Common myeloid progenitor, CD34-positive (primary cell): Measurements from ENCODE around the gene IL20.

Source experiments
- CTCF ChIA-PET: fragments of 350-600 bp; sonication (Branson Sonifier 250); formaldehyde crosslinking; loops from one replicate; lab custom pipeline; 2021; ENCODE audit warnings: antibody characterized with exemption; lab: Charles Lee
- POLR2A ChIA-PET: fragments of 350-600 bp; sonication (Branson Sonifier 250); formaldehyde crosslinking; loops from one replicate; lab custom pipeline; 2021; ENCODE audit warnings: antibody characterized with exemption; lab: Charles Lee
- DNase-seq, 3 donors: peaks; one replicate each; pipeline versions ENCODE4 v3.0.0 to v3.0.0-alpha.2; 2013
- H3K27ac ChIP-seq, 2 experiments: 1 replicate in 1 of 2; 2 replicates in 1 of 2; pipeline ENCODE4 v1.7.0; 2013; ENCODE audit warnings: inconsistent platforms in 2 of 2, low read length in 2 of 2, mild to moderate bottlenecking in 2 of 2, low read depth in 1 of 2, moderate library complexity in 1 of 2; ENCODE audit not compliant: severe bottlenecking in 2 of 2, insufficient read depth in 1 of 2, poor library complexity in 1 of 2
- H3K27me3 ChIP-seq, 5 experiments: replicated peaks in 2 of 5; 1 replicate in 3 of 5; 2 replicates in 2 of 5; pipeline versions ENCODE4 v1.6.1 to v1.7.0; 2013; ENCODE audit warnings: low read length in 4 of 5, mild to moderate bottlenecking in 2 of 5, moderate library complexity in 2 of 5, inconsistent platforms in 1 of 5; ENCODE audit not compliant: insufficient read depth in 5 of 5, control insufficient read depth in 4 of 5
- H3K36me3 ChIP-seq, 4 experiments: 1 replicate in 2 of 4; 2 replicates in 2 of 4; pipeline versions ENCODE4 v1.6.1 to v1.7.0; 2013; ENCODE audit warnings: low read length in 3 of 4, control low read depth in 1 of 4, mild to moderate bottlenecking in 1 of 4; ENCODE audit not compliant: control insufficient read depth in 4 of 4, insufficient read depth in 4 of 4
- H3K4me1 ChIP-seq, 4 experiments: 1 replicate in 3 of 4; 2 replicates in 1 of 4; pipeline versions ENCODE4 v1.6.1 to v1.7.1; 2013; ENCODE audit warnings: low read length in 3 of 4, mild to moderate bottlenecking in 3 of 4, control low read depth in 1 of 4, inconsistent platforms in 1 of 4, moderate library complexity in 1 of 4; ENCODE audit not compliant: control insufficient read depth in 4 of 4, insufficient read depth in 4 of 4; ENCODE audit errors: control extremely low read depth in 1 of 4
- H3K4me3 ChIP-seq, 7 experiments: 1 replicate in 4 of 7; 2 replicates in 3 of 7; pipeline versions ENCODE4 v1.5.1 to v1.7.0; 2013; ENCODE audit warnings: mild to moderate bottlenecking in 7 of 7, low read length in 6 of 7, moderate library complexity in 6 of 7, inconsistent platforms in 2 of 7, low read depth in 2 of 7, control low read depth in 1 of 7; ENCODE audit not compliant: insufficient read depth in 4 of 7, control insufficient read depth in 1 of 7; ENCODE audit errors: extremely low read depth in 1 of 7
- H3K9me3 ChIP-seq, 5 experiments: 1 replicate in 4 of 5; 2 replicates in 1 of 5; pipeline versions ENCODE4 v1.6.1 to v1.7.1; 2013; ENCODE audit warnings: low read length in 4 of 5, mild to moderate bottlenecking in 2 of 5, inconsistent platforms in 1 of 5, low read depth in 1 of 5, moderate library complexity in 1 of 5; ENCODE audit not compliant: control insufficient read depth in 4 of 5, insufficient read depth in 2 of 5; ENCODE audit errors: control extremely low read depth in 1 of 5
- WGBS: methylation state at CpG from one replicate; pipeline ENCODE4 v1.1.5; 2013; ENCODE audit not compliant: insufficient coverage; 5-methylcytosine and 5-hydroxymethylcytosine counted together

The IL20 gene

DNA sequence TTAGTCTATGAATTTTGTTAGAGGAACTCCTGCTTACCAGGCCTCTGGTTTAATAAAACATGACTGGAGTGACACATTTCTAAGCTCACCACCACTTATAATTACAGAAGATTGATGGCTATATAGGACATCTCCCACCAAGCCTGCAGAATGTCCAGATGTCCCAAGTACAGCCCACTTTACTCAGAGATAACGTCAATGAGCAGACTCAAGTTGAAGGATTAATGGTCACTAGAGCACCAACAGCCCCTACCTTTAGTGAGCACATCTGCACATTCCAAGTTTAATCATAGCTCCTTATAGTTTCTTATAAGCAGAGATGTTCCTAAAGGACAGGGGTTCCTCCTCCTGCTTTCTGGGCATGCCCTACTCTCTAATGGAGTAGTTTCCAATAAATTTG, 37.4 kb upstream of the IL20 start:
- peaks cover 17 to 50% (median 44%) of the 10 kb centered on the region in 4 experiments for H3K4me1 ChIP-seq
- 100% methylated on average over 1 of the region's 1 CpG for WGBS
- POLR2A ChIA-PET = no interaction called here

DNA sequence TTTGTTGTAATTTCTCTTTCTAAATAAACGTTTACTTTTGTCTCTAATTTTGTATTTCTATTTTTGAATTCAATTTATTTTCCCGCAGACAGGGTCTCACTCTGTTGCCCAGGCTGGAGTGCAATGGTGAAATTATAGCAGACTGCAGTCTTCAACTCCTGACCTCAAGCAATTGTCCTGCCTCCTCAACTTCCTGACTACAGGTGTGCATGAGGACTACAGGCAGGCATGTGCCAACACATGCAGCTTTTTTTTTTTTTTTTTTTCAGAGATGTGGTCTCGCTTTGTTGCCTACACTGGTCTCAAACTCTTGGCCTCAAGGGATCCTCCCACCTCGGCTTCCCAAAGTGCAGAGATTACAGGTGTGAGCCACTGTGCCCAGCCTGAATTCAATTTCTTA, 36.7 kb upstream of the IL20 start:
- ChIA-PET CTCF (interaction anchor here (1.3 to 1.4 kb wide), 2 partner anchors 20 to 26 kb away, joined by 3 read pairs; no protein-coding TSS in a partner anchor), POLR2A (no interaction called here)
- no peak overlapping the region for H3K4me3 ChIP-seq

More for the DNA sequence above, 37.4 kb upstream of the IL20 start:
- Histone ChIP-seq H3K36me3 (no peaks in the 10 kb centered on the region), H3K9me3 (no peaks in the 10 kb centered on the region), H3K27me3 (no peaks in the 10 kb centered on the region), H3K27ac (no peak overlapping the region), H3K4me3 (no peak overlapping the region)
- CTCF ChIA-PET = interaction anchor here (0.8 to 1.4 kb wide), 5 partner anchors 10 to 26 kb away, joined by 3 to 6 read pairs (median 3); no protein-coding TSS in a partner anchor
- no peak for DNase-seq

DNA sequence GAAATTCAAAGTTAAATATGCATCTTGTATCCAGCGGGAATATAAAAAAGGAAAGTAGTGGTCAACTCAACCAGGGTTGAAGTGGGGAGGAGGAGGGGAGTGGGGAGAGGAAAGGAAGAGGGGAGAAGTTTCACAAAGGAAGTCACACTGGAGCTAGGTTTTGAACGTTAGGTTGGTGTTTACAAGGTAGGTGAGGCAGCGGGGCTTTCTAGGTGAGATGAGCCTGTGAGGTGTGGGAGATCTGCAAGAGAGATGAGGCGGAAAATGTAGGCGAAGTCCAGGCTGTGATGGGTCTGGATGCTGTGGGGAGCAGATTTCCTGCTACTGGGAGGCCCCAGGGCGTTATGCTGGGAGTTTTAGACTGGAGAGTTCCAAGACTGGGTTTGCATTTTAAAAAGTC, 36.1 kb upstream of the IL20 start:
- no peak overlapping the region for H3K27ac ChIP-seq

More for the DNA sequence above, 36.7 kb upstream of the IL20 start:
- Histone ChIP-seq H3K4me1 (peaks cover 21 to 57% (median 50%) of the 10 kb centered on the region in 4 experiments), H3K36me3 (no peaks in the 10 kb centered on the region), H3K27me3 (no peaks in the 10 kb centered on the region), H3K27ac (no peak overlapping the region), H3K9me3 (no peaks in the 10 kb centered on the region)
- no peak for DNase-seq
- 92% methylated on average over 2 of the region's 4 CpGs for WGBS

DNA sequence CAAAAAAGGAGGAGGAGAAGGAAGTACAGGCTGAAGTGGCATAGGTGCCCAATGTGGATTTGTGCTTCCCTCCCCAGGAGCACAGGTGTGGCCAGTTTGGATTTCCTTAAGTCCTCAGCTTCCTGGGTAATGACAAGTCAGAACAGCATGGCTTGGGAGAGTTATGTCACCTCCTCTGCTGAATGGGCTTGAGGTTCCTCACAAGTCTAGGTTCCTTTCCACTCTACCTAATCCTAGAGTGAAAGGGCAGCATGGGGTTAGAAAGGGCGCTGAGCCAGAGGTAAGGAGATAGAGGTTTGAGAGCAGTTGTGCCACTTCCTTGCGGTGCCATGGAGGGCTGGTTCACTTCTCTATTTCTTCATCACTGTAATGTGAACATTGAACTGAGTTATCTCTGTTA, 35.5 kb upstream of the IL20 start:
- POLR2A ChIA-PET = no interaction called here
- H3K27ac ChIP-seq = no peak overlapping the region
- no CpG with 5 or more reads among the region's 2 CpGs for WGBS

More for the DNA sequence above, 36.1 kb upstream of the IL20 start:
- POLR2A ChIA-PET = no interaction called here
- CTCF ChIA-PET = interaction anchor here (1.3 to 1.4 kb wide), 2 partner anchors 20 to 25 kb away, joined by 3 read pairs; no protein-coding TSS in a partner anchor
- no peak for DNase-seq
- WGBS = 86% methylated on average over 5 of the region's 6 CpGs
- peaks cover 17 to 55% (median 48%) of the 10 kb centered on the region in 4 experiments for H3K4me1 ChIP-seq
- H3K4me3 ChIP-seq = peak overlapping the region in 1 of 7 experiments; percentile 12
- H3K36me3 ChIP-seq = no peaks in the 10 kb centered on the region
- H3K27me3 ChIP-seq = no peaks in the 10 kb centered on the region
- H3K9me3 ChIP-seq = no peaks in the 10 kb centered on the region

DNA sequence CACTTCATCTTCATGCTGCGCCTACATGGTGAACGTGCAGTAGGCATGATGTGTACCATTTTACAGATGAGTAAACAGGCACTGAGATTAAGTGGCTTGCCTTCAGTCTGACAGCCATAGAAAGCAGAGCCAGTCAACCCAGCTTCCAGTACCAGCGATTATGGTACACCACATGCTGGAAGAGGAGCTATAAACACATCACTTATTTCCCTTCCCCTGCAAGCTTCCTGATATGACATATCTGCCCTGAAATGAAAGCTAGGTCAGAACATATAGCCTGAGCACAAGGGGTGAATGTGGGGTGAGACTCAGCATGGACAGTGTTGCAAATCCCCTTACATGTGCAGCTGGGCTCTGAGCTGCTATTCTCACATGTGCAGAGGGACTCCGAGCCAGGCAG, 33.8 kb upstream of the IL20 start:
- WGBS = 33% methylated on average over 2 of the region's 4 CpGs
- peak in 2 of 3 donors; percentile 26 to 50 for DNase-seq
- CTCF ChIA-PET = interaction anchor here (0.7 to 3.7 kb wide), 13 partner anchors 11 to 165 kb away, joined by 3 to 19 read pairs (median 4); no protein-coding TSS in a partner anchor
- Histone ChIP-seq H3K36me3 (no peaks in the 10 kb centered on the region), H3K9me3 (no peaks in the 10 kb centered on the region), H3K27me3 (no peaks in the 10 kb centered on the region), H3K27ac (no peak overlapping the region), H3K4me3 (peak overlapping the region in 1 of 7 experiments; percentile 2), H3K4me1 (peaks cover 17 to 63% (median 47%) of the 10 kb centered on the region in 4 experiments)
- POLR2A ChIA-PET = no interaction called here

More for the DNA sequence above, 35.5 kb upstream of the IL20 start:
- Histone ChIP-seq H3K36me3 (no peaks in the 10 kb centered on the region), H3K9me3 (no peaks in the 10 kb centered on the region), H3K4me3 (peak overlapping the region in 1 of 7 experiments; percentile 12), H3K4me1 (peaks cover 17 to 56% (median 47%) of the 10 kb centered on the region in 4 experiments), H3K27me3 (no peaks in the 10 kb centered on the region)
- CTCF ChIA-PET = interaction anchor here (3.7 kb wide), 1 partner anchor 20 kb away, joined by 19 read pairs; no protein-coding TSS in a partner anchor
- peak; percentile 31 to 81 (median 76) for DNase-seq

DNA sequence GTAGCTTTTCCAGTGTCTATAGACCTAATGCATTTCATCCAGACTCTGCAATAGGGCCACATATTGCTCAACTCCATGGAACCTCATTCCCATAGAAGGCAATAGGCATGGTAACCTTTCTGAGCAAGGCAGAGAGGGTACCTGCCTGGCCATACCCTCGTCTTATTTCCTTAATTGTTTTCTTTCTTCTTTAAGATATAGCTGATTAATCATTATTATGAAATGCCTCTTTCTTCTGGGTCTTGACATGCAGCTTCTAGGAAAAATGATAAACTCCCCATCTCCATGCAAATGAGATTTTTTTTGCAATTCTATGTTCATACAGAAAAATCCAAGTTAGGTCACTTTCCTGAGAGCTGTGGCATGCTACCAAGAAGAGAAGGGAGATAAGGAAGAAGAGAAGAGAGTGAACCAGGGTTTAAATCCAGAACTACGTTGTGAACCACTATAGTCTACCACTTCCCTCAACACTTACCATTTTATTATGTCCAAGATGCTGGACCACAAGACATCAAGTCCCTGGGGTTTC, 33.0 kb upstream of the IL20 start:
- no CpG with 5 or more reads among the region's 2 CpGs for WGBS
- ChIA-PET POLR2A (no interaction called here), CTCF (interaction anchor here (0.7 to 3.7 kb wide), 19 partner anchors 8 to 165 kb away, joined by 3 to 19 read pairs (median 4); partner anchors contain the start of gene FCMR)
- peaks cover 17 to 63% (median 47%) of the 10 kb centered on the region in 4 experiments for H3K4me1 ChIP-seq
- H3K36me3 ChIP-seq = no peaks in the 10 kb centered on the region
- DNase-seq = peak in 1 of 3 donors; percentile 32
- H3K27ac ChIP-seq = no peak overlapping the region
- no peaks in the 10 kb centered on the region for H3K27me3 ChIP-seq
- H3K4me3 ChIP-seq = peak overlapping the region in 1 of 7 experiments; percentile 2
- H3K9me3 ChIP-seq = no peaks in the 10 kb centered on the region

DNA sequence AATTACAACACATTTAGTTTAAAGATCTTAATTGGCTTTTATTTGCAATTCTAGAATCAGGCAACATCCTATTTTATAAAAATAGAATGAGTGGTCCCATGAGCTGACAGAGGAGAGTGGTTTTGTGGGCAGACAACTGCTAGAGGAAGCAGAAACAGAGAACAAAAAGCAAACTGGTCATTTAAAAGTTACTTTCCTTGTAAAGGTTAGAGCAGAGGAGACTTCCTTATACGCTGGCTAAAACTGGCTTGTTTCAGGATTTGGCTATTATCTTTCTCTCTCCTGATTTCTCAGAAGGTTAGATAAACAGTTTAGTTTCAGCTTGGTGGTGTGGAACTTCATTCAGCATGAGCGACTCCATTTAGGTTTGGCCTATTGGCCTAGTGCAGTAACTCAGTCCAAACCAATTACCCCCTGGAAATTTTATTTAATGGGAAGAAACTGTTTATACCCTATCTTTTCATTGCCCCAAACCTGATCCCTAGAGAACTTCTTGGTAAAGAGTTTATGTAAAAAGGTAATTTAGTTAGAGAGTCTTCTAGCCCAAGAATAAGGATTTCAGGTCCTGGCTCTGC, 32.2 kb upstream of the IL20 start:
- CTCF ChIA-PET = interaction anchor here (0.8 to 3.7 kb wide), 12 partner anchors 9 to 88 kb away, joined by 3 to 19 read pairs (median 3); partner anchors contain the start of gene FCMR
- DNase-seq = peak in 2 of 3 donors; percentile 77 to 78
- H3K9me3 ChIP-seq = no peaks in the 10 kb centered on the region
- H3K27ac ChIP-seq = no peak overlapping the region
- H3K4me1 ChIP-seq = peaks cover 17 to 63% (median 47%) of the 10 kb centered on the region in 4 experiments
- no peaks in the 10 kb centered on the region for H3K27me3 ChIP-seq
- WGBS = 0% methylated on average over 1 of the region's 2 CpGs
- no peak overlapping the region for H3K4me3 ChIP-seq
- H3K36me3 ChIP-seq = no peaks in the 10 kb centered on the region
- POLR2A ChIA-PET = no interaction called here
